Cardiac muscle cell (in vitro differentiated cells and primary cell): Measurements from ENCODE around the gene DGKB. TPM values are rescaled to one million over a fixed set of nuclear protein-coding genes. Genes with fewer than 3 reads are reported as not detected.

Experiments used
- DNase-seq, 2 donors: peaks; one replicate each; pipeline versions ENCODE4 v3.0.0 to v3.0.0-alpha.2; 2010 to 2017; ENCODE audit warnings: low read depth in 1 of 2, low spot score in 1 of 2
- H3K27ac ChIP-seq: fragments of 200-600 bp; sonication (generic); 2 replicates; pipeline ENCODE4 v1.5.1; 2016
- H3K27me3 ChIP-seq: fragments of 200-600 bp; sonication (generic); 2 replicates; pipeline ENCODE4 v1.6.0; 2016; ENCODE audit warnings: control low read depth
- H3K36me3 ChIP-seq: fragments of 200-600 bp; sonication (generic); 2 replicates; pipeline ENCODE4 v1.5.1; 2016; ENCODE audit warnings: control low read depth
- H3K4me1 ChIP-seq: fragments of 200-600 bp; sonication (generic); 2 replicates; pipeline ENCODE4 v1.8.1; 2017; ENCODE audit warnings: low read depth, mild to moderate bottlenecking, mixed run types
- H3K4me3 ChIP-seq: fragments of 200-600 bp; sonication (generic); 2 replicates; pipeline ENCODE4 v1.5.1; 2016; ENCODE audit warnings: mild to moderate bottlenecking
- H3K9me3 ChIP-seq: fragments of 200-600 bp; sonication (generic); 2 replicates; pipeline ENCODE4 v1.5.1; 2017; ENCODE audit warnings: low read depth, mild to moderate bottlenecking, control low read depth
- polyA plus RNA-seq: library from polyadenylated mRNA; unstranded; fragments of >200 nt; fragmentation: Nextera tagmentation; extraction: Ambion mirVana; gene quantifications from 2 replicates; pipeline ENCODE4 v1.2.1, GENCODE V29; 2016
- total RNA-seq: library from RNA; depleted of rRNA; stranded (reverse); fragments of >200 nt; gene quantifications from 2 replicates; pipeline ENCODE4 v1.2.3, GENCODE V29; 2016
- TF ChIP-seq, protein P1 (sequence below): IDR thresholded peaks from 2 replicates; pipeline ENCODE4 v1.5.1; 2012; ENCODE audit warnings: low read depth, mild to moderate bottlenecking, low read length

DGKB gene
- total and polyA plus RNA-seq, 2 experiments from 2014 or later = 0.07 to 0.86 TPM

DNA sequence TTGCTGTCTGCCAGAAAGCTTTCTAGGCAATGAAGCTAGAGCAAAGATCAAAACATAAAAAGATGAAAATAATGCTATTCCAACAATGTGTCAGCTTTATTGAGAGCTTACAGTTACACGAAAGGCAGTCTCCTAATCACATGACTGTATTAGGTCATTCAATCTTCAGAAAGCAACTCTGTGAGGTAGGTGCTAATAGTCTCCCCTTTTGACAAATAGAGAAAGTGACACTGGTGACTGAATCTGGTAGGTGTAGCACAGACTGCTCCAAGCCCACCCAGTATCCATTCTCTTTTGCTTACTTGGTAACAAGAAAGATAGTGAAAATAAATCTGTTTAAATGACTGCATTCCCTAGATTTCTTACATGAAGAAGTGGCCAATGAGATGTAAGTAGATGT lies 58.8 kb downstream of the DGKB start:
- no peaks in the 10 kb centered on the region for H3K9me3 ChIP-seq
- no peak overlapping the region for H3K27ac ChIP-seq
- no peaks in the 10 kb centered on the region for H3K36me3 ChIP-seq
- no peak for DNase-seq
- H3K27me3 ChIP-seq = no peaks in the 10 kb centered on the region
- H3K4me1 ChIP-seq = no peaks in the 10 kb centered on the region
- H3K4me3 ChIP-seq = no peak overlapping the region
- TF ChIP-seq, protein P1, sequence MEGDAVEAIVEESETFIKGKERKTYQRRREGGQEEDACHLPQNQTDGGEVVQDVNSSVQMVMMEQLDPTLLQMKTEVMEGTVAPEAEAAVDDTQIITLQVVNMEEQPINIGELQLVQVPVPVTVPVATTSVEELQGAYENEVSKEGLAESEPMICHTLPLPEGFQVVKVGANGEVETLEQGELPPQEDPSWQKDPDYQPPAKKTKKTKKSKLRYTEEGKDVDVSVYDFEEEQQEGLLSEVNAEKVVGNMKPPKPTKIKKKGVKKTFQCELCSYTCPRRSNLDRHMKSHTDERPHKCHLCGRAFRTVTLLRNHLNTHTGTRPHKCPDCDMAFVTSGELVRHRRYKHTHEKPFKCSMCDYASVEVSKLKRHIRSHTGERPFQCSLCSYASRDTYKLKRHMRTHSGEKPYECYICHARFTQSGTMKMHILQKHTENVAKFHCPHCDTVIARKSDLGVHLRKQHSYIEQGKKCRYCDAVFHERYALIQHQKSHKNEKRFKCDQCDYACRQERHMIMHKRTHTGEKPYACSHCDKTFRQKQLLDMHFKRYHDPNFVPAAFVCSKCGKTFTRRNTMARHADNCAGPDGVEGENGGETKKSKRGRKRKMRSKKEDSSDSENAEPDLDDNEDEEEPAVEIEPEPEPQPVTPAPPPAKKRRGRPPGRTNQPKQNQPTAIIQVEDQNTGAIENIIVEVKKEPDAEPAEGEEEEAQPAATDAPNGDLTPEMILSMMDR = no peak

DNA sequence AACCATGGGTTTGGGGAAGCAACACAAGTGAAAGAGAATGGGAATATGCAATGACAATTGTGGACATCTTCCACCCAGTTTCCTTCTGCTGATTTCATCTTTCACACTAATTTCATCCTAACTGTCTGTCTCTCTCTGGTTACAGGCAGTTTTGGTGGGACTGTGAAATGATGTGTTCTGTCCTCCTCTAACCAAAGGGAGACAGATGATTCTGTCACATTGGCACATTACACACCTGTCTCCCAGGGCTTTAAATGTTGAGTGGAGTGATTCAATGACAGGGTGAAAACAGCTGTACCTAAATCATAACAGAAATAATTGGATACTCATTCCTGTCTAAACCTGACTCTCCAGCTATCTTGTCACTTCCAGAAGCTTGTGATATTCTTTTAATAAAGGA lies 60.0 kb downstream of the DGKB start:
- no peak overlapping the region for H3K27ac ChIP-seq
- no peaks in the 10 kb centered on the region for H3K27me3 ChIP-seq
- no peak overlapping the region for H3K4me3 ChIP-seq
- TF ChIP-seq, protein P1 = no peak
- no peaks in the 10 kb centered on the region for H3K36me3 ChIP-seq
- DNase-seq = no peak
- peaks cover 2% of the 10 kb centered on the region for H3K4me1 ChIP-seq
- no peaks in the 10 kb centered on the region for H3K9me3 ChIP-seq

DNA sequence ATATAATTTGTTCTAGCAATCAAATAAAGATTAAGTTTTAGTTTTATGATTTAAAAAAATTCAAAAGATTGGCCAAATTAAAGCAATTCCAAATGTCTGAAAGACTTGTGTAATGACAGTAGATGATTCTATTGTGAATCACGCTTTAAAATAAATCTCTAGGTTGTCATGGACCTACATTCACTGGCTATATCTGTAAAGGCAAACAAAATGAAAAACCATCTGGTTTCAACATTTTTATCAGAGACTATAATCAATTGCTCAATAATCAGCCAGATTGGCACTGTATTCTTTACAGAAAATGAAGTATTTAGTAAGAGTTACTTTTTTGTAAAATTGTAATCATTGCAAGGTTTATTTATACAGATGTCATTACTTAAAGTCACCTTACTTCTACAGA lies 60.7 kb downstream of the DGKB start:
- Histone ChIP-seq H3K27ac (no peak overlapping the region), H3K27me3 (no peaks in the 10 kb centered on the region), H3K4me3 (no peak overlapping the region), H3K9me3 (no peaks in the 10 kb centered on the region), H3K36me3 (no peaks in the 10 kb centered on the region), H3K4me1 (peaks cover 8% of the 10 kb centered on the region)
- TF ChIP-seq, protein P1 = no peak
- DNase-seq = no peak

- H3K4me3 ChIP-seq = no peak overlapping the region
- DNase-seq = no peak
Observed at GRCh38 chr7:14841086-14841485, 61.5 kb downstream of the DGKB start.

DNA sequence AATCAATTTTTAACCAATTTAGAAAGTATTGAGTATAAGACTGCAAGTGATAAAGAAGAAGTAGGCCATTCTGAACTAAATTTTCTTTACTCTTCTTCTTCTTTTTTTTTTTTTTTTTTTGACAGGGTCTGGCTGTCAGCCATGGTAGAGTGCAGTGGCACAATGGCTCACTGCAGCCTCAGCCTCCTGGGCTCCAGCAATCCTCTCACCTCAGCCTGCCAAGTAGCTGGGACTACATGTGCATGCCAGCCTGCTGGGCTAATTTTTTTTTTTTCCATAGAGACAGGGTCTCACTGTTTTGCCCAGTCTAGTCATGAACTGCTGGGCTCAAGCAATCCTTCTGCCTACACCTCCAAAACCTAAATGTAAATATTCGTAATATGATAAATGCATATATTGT lies 63.2 kb downstream of the DGKB start:
- TF ChIP-seq, protein P1 = no peak
- Histone ChIP-seq H3K36me3 (no peaks in the 10 kb centered on the region), H3K27ac (no peak overlapping the region), H3K27me3 (no peaks in the 10 kb centered on the region), H3K4me3 (no peak overlapping the region), H3K4me1 (peaks cover 32% of the 10 kb centered on the region), H3K9me3 (no peaks in the 10 kb centered on the region)
- no peak for DNase-seq

More at GRCh38 chr7:14841086-14841485, 61.5 kb downstream of the DGKB start:
- H3K4me1 ChIP-seq = peaks cover 16% of the 10 kb centered on the region
- no peaks in the 10 kb centered on the region for H3K27me3 ChIP-seq
- H3K9me3 ChIP-seq = no peaks in the 10 kb centered on the region
- TF ChIP-seq, protein P1 = no peak
- H3K36me3 ChIP-seq = no peaks in the 10 kb centered on the region
- H3K27ac ChIP-seq = no peak overlapping the region

DNA sequence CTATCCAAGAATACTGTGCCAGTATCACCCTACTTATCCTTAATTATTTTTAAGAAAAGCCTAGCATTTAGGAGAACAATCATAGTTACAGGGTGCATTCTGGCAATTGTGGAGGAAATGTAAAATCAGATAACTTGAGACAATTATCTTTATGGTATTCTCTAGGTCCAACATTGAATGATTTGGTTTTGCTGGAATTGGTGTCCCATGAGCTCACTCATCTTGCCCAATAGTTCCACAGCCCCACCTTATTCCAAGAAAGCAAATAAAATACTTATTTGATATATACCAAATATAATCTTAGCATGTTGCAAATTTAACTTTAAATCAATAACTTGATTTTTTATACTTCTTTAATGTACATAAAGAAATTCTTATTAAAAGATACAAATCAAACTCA lies 65.3 kb downstream of the DGKB start:
- no peaks in the 10 kb centered on the region for H3K36me3 ChIP-seq
- H3K9me3 ChIP-seq = no peaks in the 10 kb centered on the region
- H3K27me3 ChIP-seq = no peaks in the 10 kb centered on the region
- H3K4me3 ChIP-seq = no peak overlapping the region
- H3K27ac ChIP-seq = peak overlapping the region; percentile 85
- TF ChIP-seq, protein P1 = no peak
- DNase-seq = no peak
- H3K4me1 ChIP-seq = peaks cover 36% of the 10 kb centered on the region
